GM04503 (cell line): ENCODE data around the gene SMC5.
"Not testable (repeated sequence)": the region's sequence is repeated elsewhere in the genome, so short reads cannot be mapped to it uniquely, and the experiment has no call there.

Source experiments
- DNase-seq: peaks from one replicate; pipeline ENCODE4 v3.0.0-alpha.2; 2012; ENCODE audit warnings: low read depth

Gene SMC5

GRCh38 chr9:70258692-70259511, at the start of gene SMC5:
TSS of gene SMC5 (plus strand) at chr9:70258978. CDS start at chr9:70259079, 101 bp downstream.
- DNase-seq: peak; percentile 59

GRCh38 chr9:70217029-70217428, 41.7 kb upstream of the SMC5 start:
- no peak for DNase-seq

- DNase-seq: peak; percentile 26
These were observed 40.0 kb upstream of the SMC5 start for GRCh38 chr9:70218767-70219166.

GRCh38 chr9:70220216-70220615, 38.6 kb upstream of the SMC5 start:
- DNase-seq: peak; percentile 21

- DNase-seq: no peak
These were observed 36.4 kb upstream of the SMC5 start for GRCh38 chr9:70222354-70222753.

- no peak for DNase-seq
These were observed 30.7 kb upstream of the SMC5 start for GRCh38 chr9:70228118-70228517.

GRCh38 chr9:70228611-70229010, 30.2 kb upstream of the SMC5 start:
- no peak for DNase-seq

GRCh38 chr9:70229026-70229425, 29.8 kb upstream of the SMC5 start:
- no peak for DNase-seq

- DNase-seq: no peak
These were observed 29.2 kb upstream of the SMC5 start for GRCh38 chr9:70229579-70229978.

GRCh38 chr9:70232476-70232875, 26.3 kb upstream of the SMC5 start:
- no peak for DNase-seq

GRCh38 chr9:70234208-70234607, 24.6 kb upstream of the SMC5 start:
- not testable (repeated sequence) for DNase-seq

- not testable (repeated sequence) for DNase-seq
These were observed 12.8 kb upstream of the SMC5 start for GRCh38 chr9:70245952-70246351.

GRCh38 chr9:70250221-70250620, 8.6 kb upstream of the SMC5 start:
- no peak for DNase-seq

- no peak for DNase-seq
These were observed 3.3 kb upstream of the SMC5 start for GRCh38 chr9:70255486-70255885.

GRCh38 chr9:70256123-70256551, 2.6 kb upstream of the SMC5 start:
- no peak for DNase-seq

- DNase-seq: no peak
These were observed 1.3 kb upstream of the SMC5 start for GRCh38 chr9:70257502-70257901.

GRCh38 chr9:70257991-70258691, 637 bp upstream of the SMC5 start:
- peak; percentile 12 for DNase-seq

GRCh38 chr9:70259512-70259802, 679 bp downstream of the SMC5 start:
- no peak for DNase-seq

GRCh38 chr9:70260007-70260443, 1.2 kb downstream of the SMC5 start:
- DNase-seq: no peak

- no peak for DNase-seq
These were observed 1.8 kb downstream of the SMC5 start for GRCh38 chr9:70260606-70261005.

- no peak for DNase-seq
These were observed 2.5 kb downstream of the SMC5 start for GRCh38 chr9:70261131-70261870.

GRCh38 chr9:70262366-70262765, 3.6 kb downstream of the SMC5 start:
- DNase-seq: no peak

- DNase-seq: no peak
These were observed 4.2 kb downstream of the SMC5 start for GRCh38 chr9:70262948-70263347.
